ENCODE measurements around the gene SERPINA1.
"Not testable (repeated sequence)": the region's sequence is repeated elsewhere in the genome, so short reads cannot be mapped to it uniquely, and the experiment has no call there.

- TF ChIP-seq EZH2 (IDR thresholded peaks at IDR 0.05; ENCODE audit: insufficient read depth, poor library complexity, severe bottlenecking); EZH2phosphoT487 (IDR thresholded peaks at IDR 0.05; ENCODE audit: insufficient read depth, low read depth): not testable (repeated sequence)
These were observed 34.2 kb downstream of the SERPINA1 start for GRCh38 chr14:94354190-94354589.
